ENCODE results near the gene SNX33. TPM values are rescaled to one million over a fixed set of nuclear protein-coding genes. Genes with fewer than 3 reads are reported as not detected.
"Not testable (repeated sequence)": the region's sequence is repeated elsewhere in the genome, so short reads cannot be mapped to it uniquely, and the experiment has no call there.

SNX33 gene
- total and polyA plus RNA-seq, 2 donors (not counting 1 experiment from before 2014, with no cell fraction given) = 0.22 to 0.59 TPM

- Mint-ChIP-seq H3K4me1 (peaks cover 93% of the 10 kb centered on the region), H3K27ac (peak overlapping the region; percentile 68), H3K27me3 (peaks cover 1% of the 10 kb centered on the region), H3K9me3 (ENCODE audit: insufficient read depth) (no peaks in the 10 kb centered on the region), H3K4me3 (peak overlapping the region; percentile 36)
- ChIA-PET POLR2A (no interaction called here), CTCF (interaction anchor here (1.2 kb wide), 1 partner anchor 329 kb away, joined by 3 read pairs; the partner anchor contains the start of gene MAN2C1)
- Histone ChIP-seq H3K79me2 (ENCODE audit: control insufficient read depth, insufficient read depth, low read length) (no peaks in the 10 kb centered on the region), H3K4me3 (ENCODE audit: control extremely low read depth in 1 of 5, extremely low read depth in 1 of 5, insufficient read depth in 1 of 5, low read depth in 2 of 5, low read length in 4 of 5) (no peak overlapping the region), H3K9ac (ENCODE audit: low read length) (no peak overlapping the region), H3K27ac (ENCODE audit: low read length in 2 of 2) (no peak overlapping the region), H2AFZ (ENCODE audit: insufficient read depth, low read depth, low read length, poor library complexity, severe bottlenecking) (no peak overlapping the region), H4K20me1 (ENCODE audit: control insufficient read depth, insufficient read depth, low read length, poor library complexity, severe bottlenecking) (no peaks in the 10 kb centered on the region), H3K36me3 (replicated peaks in 1 of 2; ENCODE audit: control extremely low read depth in 1 of 2, control insufficient read depth in 1 of 2, extremely low read depth in 1 of 2, insufficient read depth in 2 of 2, low read length in 1 of 2) (no peaks in the 10 kb centered on the region), H3K4me1 (ENCODE audit: control insufficient read depth in 2 of 2, insufficient read depth in 2 of 2, low read length in 2 of 2) (peaks cover 64 to 93% of the 10 kb centered on the region in 2 donors), H3K27me3 (replicated peaks in 1 of 4; ENCODE audit: control extremely low read depth in 1 of 4, control insufficient read depth in 3 of 4, insufficient read depth in 4 of 4, low read length in 3 of 4) (peaks cover 0 to 4% (median 0%) of the 10 kb centered on the region in 4 experiments), H3K9me3 (ENCODE audit: control extremely low read depth in 1 of 3, control insufficient read depth in 2 of 3, insufficient read depth in 1 of 3, low read length in 2 of 3) (peaks cover 0 to 4% (median 0%) of the 10 kb centered on the region in 3 donors), H3K4me2 (replicated peaks; ENCODE audit: low read depth, low read length, poor library complexity, severe bottlenecking) (no peak overlapping the region)
- WGBS (ENCODE audit: insufficient coverage) = 98% methylated on average over 5 of the region's 7 CpGs
- DNase-seq (no peak), ATAC-seq (ENCODE audit: low read depth) (no peak)
- TF ChIP-seq EZH2 (IDR thresholded peaks at IDR 0.05; ENCODE audit: borderline replicate concordance, insufficient read depth, low read depth, low read length, poor library complexity, severe bottlenecking) (no peak), CTCF (IDR thresholded peaks at IDR 0.05) (no peak)
- intact Hi-C loops (cut with micrococcal nuclease) = no loop called here
Measured at GRCh38 chr15:75697523-75697922, 49.8 kb downstream of the SNX33 start.

GRCh38 chr15:75697974-75698747 lies 50.4 kb downstream of the SNX33 start:
- H3K4me3 ChIP-seq (ENCODE audit: control extremely low read depth in 1 of 5, extremely low read depth in 1 of 5, insufficient read depth in 1 of 5, low read depth in 2 of 5, low read length in 4 of 5); H3K27me3 ChIP-seq (replicated peaks in 1 of 4; ENCODE audit: control extremely low read depth in 1 of 4, control insufficient read depth in 3 of 4, insufficient read depth in 4 of 4, low read length in 3 of 4); H3K9me3 ChIP-seq (ENCODE audit: control extremely low read depth in 1 of 3, control insufficient read depth in 2 of 3, insufficient read depth in 1 of 3, low read length in 2 of 3); H3K4me2 ChIP-seq (replicated peaks; ENCODE audit: low read depth, low read length, poor library complexity, severe bottlenecking); H3K36me3 ChIP-seq (replicated peaks in 1 of 2; ENCODE audit: control extremely low read depth in 1 of 2, control insufficient read depth in 1 of 2, extremely low read depth in 1 of 2, insufficient read depth in 2 of 2, low read length in 1 of 2); POLR2A ChIA-PET; H3K27ac ChIP-seq (ENCODE audit: low read length in 2 of 2); H3K9me3 Mint-ChIP-seq (ENCODE audit: insufficient read depth); intact Hi-C loops (cut with micrococcal nuclease); H2AFZ ChIP-seq (ENCODE audit: insufficient read depth, low read depth, low read length, poor library complexity, severe bottlenecking); ATAC-seq (ENCODE audit: low read depth); H4K20me1 ChIP-seq (ENCODE audit: control insufficient read depth, insufficient read depth, low read length, poor library complexity, severe bottlenecking); DNase-seq; H3K79me2 ChIP-seq (ENCODE audit: control insufficient read depth, insufficient read depth, low read length); H3K27me3 Mint-ChIP-seq; H3K9ac ChIP-seq (ENCODE audit: low read length): not testable (repeated sequence)
- CTCF ChIA-PET = interaction anchor here (1.2 to 1.3 kb wide), 2 partner anchors 12 to 330 kb away, joined by 3 to 4 read pairs; partner anchors contain the start of gene MAN2C1
- 92% methylated on average over 8 of the region's 21 CpGs for WGBS (ENCODE audit: insufficient coverage)
- H3K27ac Mint-ChIP-seq = peak overlapping the region; percentile 68
- peak overlapping the region; percentile 36 for H3K4me3 Mint-ChIP-seq
- peaks cover 88% of the 10 kb centered on the region for H3K4me1 Mint-ChIP-seq
- H3K4me1 ChIP-seq (ENCODE audit: control insufficient read depth in 2 of 2, insufficient read depth in 2 of 2, low read length in 2 of 2) = peaks cover 63 to 88% of the 10 kb centered on the region in 2 donors

GRCh38 chr15:75699517-75699916 lies 51.8 kb downstream of the SNX33 start:
- H2AFZ ChIP-seq (ENCODE audit: insufficient read depth, low read depth, low read length, poor library complexity, severe bottlenecking); H3K27ac ChIP-seq (ENCODE audit: low read length in 2 of 2); H3K4me3 ChIP-seq (ENCODE audit: control extremely low read depth in 1 of 5, extremely low read depth in 1 of 5, insufficient read depth in 1 of 5, low read depth in 2 of 5, low read length in 4 of 5); H3K27me3 Mint-ChIP-seq; POLR2A ChIA-PET; H3K27ac Mint-ChIP-seq; DNase-seq; intact Hi-C loops (cut with micrococcal nuclease); H3K79me2 ChIP-seq (ENCODE audit: control insufficient read depth, insufficient read depth, low read length); H3K9me3 Mint-ChIP-seq (ENCODE audit: insufficient read depth); H4K20me1 ChIP-seq (ENCODE audit: control insufficient read depth, insufficient read depth, low read length, poor library complexity, severe bottlenecking); H3K9me3 ChIP-seq (ENCODE audit: control extremely low read depth in 1 of 3, control insufficient read depth in 2 of 3, insufficient read depth in 1 of 3, low read length in 2 of 3); H3K27me3 ChIP-seq (replicated peaks in 1 of 4; ENCODE audit: control extremely low read depth in 1 of 4, control insufficient read depth in 3 of 4, insufficient read depth in 4 of 4, low read length in 3 of 4); H3K36me3 ChIP-seq (replicated peaks in 1 of 2; ENCODE audit: control extremely low read depth in 1 of 2, control insufficient read depth in 1 of 2, extremely low read depth in 1 of 2, insufficient read depth in 2 of 2, low read length in 1 of 2); ATAC-seq (ENCODE audit: low read depth): not testable (repeated sequence)
- Mint-ChIP-seq H3K4me1 (peaks cover 74% of the 10 kb centered on the region), H3K4me3 (peak overlapping the region; percentile 70)
- WGBS (ENCODE audit: insufficient coverage) = no CpG with 5 or more reads among the region's 7 CpGs
- Histone ChIP-seq H3K4me1 (ENCODE audit: control insufficient read depth in 2 of 2, insufficient read depth in 2 of 2, low read length in 2 of 2) (peaks cover 49 to 74% of the 10 kb centered on the region in 2 donors), H3K4me2 (replicated peaks; ENCODE audit: low read depth, low read length, poor library complexity, severe bottlenecking) (peak overlapping the region; percentile 57), H3K9ac (ENCODE audit: low read length) (peak overlapping the region; percentile 37)
- CTCF ChIA-PET = interaction anchor here (1.3 kb wide), 1 partner anchor 13 kb away, joined by 4 read pairs; no protein-coding TSS in a partner anchor
